Epidermal melanocyte (primary cell): Measurements from ENCODE around the gene KIAA0513.

Source experiments
- DNase-seq: peaks from one replicate; pipeline ENCODE4 v3.0.0; 2011; ENCODE audit warnings: low spot score; ENCODE audit not compliant: insufficient read length

KIAA0513 gene

DNA sequence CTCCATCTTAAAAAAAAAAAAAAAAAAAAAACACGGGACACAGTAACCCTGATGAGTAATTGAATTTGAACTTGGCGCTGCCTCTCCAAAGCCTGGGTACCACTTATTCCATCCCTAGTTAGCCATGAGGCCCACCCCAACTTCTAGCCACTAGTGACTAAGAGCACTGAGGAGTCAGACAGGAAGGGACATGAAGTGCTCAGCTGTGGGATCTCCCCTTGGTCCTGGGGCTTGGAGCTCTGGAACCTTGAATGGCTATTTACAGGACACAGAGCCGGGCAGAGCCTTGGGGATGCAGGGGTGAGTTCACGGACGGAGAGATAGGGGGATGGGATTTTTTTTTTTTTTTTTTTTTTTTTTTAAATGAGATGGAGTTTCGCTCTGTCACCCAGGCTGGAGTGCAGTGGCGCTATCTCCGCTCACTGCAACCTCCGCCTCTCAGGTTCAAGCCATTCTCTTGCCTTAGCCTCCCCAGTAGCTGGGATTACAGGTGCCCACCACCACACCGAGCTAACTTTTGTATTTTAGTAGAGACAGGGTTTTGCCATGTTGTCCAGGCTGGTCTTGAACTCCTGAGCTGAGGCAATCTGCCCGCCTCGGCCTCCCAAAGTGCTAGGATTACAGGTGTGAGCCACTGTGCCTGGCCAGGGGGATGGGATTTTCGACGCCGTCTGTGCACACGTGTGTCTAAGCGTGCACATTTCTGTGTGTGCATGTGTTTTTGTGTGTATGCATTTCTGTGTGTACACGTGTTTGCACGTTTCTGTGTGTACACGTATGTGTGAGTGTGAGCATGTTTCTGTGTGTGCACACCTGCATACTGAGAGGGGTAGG is 105.1 kb downstream of the KIAA0513 start:
- no peak for DNase-seq

DNA sequence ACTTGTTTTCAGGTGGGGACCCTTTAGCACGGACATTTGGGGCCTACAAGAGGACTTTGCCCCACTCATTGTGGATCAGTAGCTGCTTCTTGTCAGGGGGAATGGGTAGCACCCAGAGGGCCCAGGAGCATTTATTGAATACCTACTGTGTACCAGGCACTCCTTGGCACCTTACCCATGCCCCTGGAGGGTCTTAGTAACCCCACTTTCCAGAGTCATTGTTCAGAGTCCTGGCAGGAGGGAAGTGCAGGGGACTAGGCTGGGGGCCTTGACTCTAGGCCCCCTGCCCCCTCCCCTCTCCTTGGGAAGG is 105.7 kb downstream of the KIAA0513 start:
- DNase-seq: no peak

DNA sequence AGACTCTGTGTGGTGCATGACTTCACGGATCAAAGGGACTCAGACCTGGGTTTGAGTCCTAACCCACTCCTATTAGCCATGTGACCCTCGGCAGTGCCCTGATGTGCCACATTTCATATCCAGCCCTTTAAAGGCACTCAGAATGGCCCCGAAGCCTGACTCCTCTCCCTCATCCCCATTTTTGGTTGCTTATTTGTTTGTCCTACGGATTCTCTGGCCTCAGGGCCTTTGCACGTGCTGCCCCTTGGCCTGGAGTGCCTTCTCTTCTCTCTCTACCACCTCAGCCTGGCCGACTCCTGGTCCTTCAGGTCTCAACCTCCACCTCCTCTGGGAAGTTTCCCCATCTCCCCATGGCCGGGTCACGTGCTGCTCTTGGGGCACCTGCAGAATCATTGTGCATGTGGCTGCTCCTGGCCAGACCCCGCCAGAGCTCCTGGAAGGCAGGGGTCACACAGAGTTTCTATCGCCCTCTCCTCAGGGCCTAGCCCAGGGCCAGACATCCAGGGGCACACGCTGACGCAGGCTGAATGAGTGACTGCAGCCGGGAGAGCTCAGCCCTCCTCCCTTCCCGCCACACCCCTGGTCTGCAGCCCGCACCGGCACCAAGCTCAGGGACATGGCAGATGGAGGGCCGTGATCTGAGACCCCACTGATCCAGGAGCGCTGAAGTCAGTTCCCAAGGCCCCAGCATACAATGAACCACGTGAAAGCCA is 106.6 kb downstream of the KIAA0513 start:
- DNase-seq: no peak

DNA sequence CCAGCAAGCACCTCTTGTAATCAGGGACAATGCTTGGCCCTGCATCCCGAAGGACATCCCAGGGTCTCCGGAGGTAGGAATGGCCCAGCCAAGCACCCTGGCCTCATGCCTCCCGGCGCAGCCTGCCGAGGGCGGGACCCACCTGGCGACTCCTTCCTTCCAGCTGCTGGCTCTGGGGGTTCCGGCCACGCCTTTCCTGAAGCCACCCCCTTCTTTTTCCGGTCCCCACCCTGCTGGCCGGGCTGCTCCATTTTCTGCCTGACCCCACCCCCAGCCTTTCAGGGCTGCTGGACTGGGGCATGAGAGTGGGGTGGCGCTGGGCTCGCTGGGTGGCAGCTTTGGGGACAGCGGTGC is 107.2 kb downstream of the KIAA0513 start:
- DNase-seq: no peak

DNA sequence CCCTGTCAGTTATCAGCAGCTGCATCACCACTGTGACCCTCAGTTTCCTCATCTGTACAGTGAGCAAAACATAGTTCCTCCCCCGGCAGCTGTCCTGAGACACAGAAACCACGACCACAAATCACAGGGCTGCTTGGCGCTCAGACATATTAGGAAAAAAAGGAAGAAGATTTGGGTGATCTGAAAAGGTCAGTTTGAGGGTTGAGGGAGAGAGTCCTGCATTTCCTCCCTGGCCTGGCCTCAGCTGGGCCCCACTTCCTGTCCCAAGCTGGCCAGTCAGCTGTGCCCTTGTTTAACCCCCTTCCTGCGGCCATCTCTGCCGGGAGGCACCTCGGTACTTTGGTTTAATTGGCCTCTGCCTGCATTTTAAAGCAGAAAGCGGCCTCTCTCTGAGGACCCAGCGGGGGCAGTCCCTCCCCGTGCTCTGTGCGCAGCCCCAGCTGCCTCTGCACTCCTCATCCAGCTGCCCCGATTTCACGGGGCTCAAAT is 108.7 kb downstream of the KIAA0513 start:
- DNase-seq: no peak

DNA sequence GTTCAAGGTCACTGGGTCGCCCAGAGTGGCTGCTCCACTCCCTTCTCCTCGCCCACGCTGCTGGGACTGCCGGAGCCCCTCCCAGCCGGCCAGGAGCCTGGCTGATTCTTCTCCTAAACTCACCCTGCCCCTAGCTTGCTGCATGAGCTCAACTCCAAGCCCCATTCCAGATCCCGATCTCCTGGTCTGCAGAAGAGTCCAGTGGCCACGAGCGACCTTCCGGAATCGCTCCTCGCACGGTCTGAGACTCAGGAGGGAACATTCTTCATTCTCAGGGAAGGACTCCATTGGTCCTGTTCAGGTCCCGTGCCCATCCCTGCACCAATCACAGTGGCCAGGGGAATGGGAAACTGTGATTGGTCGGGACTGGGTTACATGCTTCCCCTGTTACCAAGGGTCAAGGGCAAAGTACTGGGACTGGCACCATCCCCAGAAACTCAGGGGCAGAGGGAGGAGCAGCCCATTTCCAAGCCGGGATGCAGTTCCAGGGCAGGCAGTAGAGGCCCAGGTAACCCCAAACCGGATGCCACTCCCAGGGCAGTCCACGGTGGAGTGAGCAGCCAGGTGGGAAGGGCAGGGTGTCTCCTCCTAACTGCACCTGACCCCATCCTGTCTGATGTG is 109.2 kb downstream of the KIAA0513 start:
- DNase-seq: no peak

DNA sequence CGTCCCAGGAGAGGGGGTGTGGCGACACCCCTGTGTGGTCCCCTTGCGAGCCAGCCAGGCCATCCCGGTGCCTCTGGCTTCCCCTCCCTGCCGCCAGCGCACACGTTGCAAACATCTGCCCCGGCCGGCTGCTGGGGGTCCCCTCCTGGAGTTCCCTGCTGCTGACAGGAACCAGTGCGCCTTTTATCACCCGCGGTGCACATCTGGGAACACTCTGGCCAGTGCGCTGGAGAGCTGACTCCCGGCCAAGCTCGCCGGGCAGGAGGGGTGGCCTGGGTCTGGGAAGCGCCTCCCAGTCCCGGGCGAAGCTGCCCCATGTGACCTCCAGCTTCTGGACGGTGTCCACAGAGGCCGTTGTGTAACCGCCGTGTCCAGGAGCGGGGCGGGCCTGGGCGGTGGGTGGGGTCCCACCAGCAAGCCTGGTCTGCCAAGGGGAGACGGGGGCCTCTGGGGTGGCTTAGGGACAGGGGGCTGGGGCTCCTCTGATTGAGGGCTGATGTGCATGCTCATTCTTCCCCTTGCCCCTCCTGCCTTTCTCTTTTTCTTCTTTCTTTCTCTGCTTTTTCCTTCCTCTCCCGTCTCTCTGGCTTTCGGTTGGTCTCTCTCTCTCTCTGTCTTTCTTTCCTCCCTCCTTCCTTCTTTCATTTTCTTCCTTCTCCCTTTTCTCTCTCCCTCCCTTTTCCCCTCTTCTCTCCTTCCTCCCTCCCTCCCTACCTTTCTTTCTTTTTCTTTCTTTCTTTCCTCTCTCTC is 109.9 kb downstream of the KIAA0513 start:
- DNase-seq: peak; percentile 89

DNA sequence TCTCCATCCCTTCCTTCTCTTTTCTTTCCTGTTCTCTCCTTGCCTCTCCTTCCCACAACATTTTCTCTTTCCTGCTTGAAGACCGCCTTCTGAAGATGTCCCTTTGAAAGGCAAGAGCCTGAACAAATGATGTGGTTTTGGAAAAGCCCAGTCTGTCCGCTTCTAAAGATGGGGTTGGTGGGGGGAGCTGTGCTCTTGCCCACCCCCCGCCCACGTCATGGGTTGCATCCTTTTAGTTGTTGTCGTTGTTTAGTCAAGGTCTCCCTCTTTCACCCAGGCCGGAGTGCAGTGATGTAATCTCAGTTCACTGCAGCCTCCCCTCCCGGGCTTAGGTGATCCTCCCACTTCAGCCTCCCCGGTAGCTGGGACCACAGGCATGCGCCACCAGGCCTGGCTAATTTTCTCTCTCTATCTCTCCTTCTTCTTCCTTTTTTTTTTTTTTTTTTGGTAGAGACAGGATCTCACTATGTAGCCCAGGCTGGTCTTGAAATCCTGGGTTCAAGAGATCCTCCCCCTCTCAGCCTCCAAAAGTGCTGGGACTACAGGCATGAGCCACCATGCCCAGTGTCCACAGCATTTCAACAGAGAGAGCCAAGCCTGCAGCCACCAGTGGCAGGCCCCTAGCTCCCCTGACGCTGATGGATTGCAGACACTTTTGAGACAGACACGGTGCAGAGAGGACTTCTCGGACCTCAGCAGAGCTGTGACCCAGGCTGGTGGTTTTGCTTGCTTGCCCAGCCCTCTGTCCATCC is 110.7 kb downstream of the KIAA0513 start:
- DNase-seq: no peak

DNA sequence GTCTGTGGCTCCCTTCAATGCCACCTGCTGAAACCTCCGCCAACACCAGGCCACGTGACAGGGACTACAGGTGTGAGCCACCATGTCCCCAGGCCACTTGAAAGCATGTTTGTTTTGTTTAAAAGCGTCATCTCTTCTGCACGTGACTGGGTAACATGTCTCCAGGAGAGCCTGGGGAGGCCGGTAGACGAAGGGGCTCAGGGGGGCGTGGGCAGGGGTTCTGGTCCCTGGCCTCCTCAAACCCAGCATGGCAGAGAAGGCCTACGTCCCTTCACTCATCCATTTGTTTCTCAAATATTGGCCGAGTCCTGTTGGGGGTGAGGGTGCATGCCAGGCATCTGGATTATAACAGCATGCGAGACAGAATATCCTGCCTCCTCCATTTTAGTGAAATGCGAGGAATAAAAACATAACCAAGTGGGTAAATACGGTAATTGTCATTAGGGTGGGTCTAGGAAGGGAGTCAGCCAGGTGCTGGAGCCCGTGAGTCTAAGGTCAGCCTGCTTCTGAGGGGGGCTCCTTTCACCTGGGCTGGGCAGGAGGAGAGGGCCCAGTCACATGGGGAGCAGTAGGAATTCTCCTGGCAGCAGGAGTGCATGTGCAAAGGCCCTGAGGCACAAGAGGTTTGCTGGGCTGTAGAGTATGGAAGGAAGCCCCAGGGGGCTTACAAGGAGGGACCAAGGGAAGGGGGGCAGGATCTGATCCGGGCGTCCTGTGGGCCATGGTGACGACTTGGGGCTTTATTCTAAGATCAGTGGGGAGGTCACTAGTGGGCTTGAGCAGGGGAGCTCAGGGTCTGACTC is 111.4 kb downstream of the KIAA0513 start:
- no peak for DNase-seq

DNA sequence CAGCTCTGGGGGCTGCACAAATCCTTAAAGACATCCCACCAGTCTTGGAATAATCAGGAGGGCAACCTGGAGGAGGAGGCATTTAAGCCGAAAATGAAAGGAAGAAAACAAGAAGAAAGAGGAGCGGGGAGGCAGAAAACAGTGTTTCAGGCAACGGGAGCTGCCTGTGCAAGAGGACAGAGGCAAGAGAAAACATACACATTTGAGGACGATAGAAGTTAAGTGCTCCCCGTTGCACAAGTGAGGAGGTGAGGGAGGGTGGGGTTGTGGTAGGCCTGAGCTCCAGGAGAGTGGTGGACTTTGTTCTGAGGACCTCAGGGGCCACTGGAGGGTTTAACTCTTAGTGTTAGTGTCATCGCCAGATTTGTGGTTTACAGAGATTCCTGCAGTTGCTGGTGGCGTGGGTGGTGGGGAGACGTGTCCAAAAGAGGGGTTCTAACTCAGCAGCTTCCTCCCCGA is 112.3 kb downstream of the KIAA0513 start:
- DNase-seq: no peak

DNA sequence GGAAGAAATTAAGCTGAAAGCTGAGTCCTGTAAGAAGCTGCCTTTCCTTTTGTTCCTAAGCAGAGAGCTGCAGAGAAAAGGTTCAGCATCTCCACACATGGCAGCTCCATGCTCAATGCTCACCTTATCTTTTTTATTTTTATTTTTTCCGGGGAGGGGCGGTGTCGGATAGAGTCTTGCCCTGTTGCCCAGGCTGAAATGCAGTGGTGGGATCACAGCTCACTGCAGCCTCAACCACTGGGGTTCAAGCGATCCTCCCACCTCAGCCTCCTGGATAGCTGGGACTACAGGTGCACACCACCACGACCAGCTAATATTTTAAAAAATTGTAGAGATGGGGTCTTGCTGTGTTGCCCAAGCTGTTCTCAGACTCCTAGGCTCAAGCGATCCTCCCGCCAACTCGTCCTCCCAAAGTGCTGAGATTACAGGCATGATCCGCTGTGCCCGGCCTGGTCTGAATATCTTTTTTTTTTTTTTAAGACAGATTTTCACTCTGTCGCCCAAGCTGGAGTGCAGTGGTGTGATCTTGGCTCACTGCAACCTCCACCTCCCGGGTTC is 112.9 kb downstream of the KIAA0513 start:
- no peak for DNase-seq

DNA sequence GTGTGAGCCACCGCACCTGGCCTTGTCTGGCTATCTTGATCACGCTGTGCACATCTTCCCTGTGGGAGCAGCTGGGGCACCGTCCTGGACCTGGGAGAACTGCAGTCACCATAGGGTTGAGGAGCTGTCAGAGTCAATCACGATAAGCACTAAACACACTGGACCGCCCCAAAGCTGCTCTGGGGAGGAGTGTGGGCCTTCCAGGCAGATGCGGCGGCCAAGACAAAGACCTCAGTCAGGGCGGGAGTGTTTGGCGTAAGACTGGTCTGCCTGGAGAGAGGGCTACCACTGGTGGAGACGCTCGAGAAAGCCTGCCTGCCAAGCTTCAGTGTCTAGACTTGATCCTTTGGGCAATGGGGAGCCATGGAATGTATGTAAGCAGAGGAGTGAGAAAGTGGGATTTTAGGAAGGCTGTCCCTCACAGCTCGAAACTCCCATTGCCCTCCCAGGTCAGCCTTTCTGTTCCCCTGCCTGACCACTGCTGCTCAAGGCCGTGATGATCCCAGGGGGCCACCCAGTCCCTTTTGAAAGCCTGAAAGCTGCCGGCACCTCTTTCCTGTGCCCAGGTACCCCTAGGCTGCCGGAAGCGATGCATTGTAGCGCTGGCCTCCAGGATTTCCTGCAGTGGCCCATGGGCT is 114.0 kb downstream of the KIAA0513 start:
- no peak for DNase-seq

DNA sequence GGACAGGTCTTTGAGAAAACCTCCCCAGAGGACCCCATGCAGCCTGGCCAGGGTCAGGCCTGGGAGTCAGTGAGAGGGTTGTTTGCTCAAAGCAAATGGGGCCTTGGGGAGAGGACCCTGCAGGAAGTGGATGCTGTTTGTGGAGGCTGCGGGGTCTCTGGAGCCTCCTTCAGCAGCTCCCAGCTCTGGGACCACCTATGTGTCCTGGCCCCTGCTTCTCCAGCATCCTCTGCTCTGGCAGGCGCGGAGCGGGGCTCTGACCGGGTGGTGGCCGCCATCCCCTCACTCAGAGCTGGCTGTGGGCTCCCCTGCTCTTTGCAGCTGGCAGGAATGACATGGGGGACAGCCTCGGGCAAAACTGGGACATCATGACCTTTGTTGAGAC is 114.5 kb downstream of the KIAA0513 start:
- no peak for DNase-seq

DNA sequence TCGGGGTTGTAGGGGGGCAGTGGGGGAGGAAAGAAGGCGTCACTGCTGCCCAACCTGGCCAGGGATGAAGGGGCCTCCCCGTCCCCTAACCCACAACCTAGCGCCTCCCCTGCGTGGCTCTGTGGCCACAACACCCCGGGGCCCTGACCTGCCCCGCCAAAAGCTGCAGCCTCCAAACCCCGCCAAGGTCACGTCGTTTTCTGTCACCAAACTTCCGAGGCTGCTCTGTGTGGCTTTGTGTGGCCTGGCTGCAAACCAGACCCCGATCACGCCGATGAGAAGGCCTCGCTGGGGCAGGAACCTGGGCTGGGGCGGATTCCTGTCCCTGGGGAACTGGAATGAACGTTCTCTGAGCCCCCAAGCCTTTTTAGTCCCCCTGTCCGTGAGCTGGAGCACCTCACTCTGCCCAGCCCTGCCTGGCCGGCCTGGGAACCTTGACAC is 115.2 kb downstream of the KIAA0513 start:
- DNase-seq: no peak
